ENCODE data around the gene TIGD1. TPM values are rescaled to one million over a fixed set of nuclear protein-coding genes. Genes with fewer than 3 reads are reported as not detected.

TIGD1 gene
- total and polyA plus RNA-seq, 2 of the 13 experiments (the other 11 are each of a cell fraction or from before 2014, with no cell fraction given): 3.5 to 9.5 TPM

GRCh38 chr2:232550354-232551249 lies at the start of gene TIGD1, which contains the start of gene EIF4E2 (continued):
- TF ChIP-seq ZNF704 (CRISPR knock-in tag; IDR thresholded peaks at IDR 0.05; ENCODE audit: borderline replicate concordance) (peak; percentile 96), NFE2L2 (IDR thresholded peaks at IDR 0.05; ENCODE audit: low read length) (no peak), MTERF4 (CRISPR knock-in tag; IDR thresholded peaks at IDR 0.05) (peak; percentile 100), SSRP1 (CRISPR knock-in tag; IDR thresholded peaks at IDR 0.05) (no peak), ZNF839 (CRISPR knock-in tag; IDR thresholded peaks at IDR 0.05; ENCODE audit: borderline replicate concordance) (peak; percentile 83), ATAD3A (CRISPR knock-in tag; IDR thresholded peaks at IDR 0.05) (no peak), BRD4 (CRISPR knock-in tag; IDR thresholded peaks at IDR 0.05) (peak; percentile 99), TCF12 (IDR thresholded peaks at IDR 0.05) (no peak), TCF12 (CRISPR knock-in tag; IDR thresholded peaks at IDR 0.05) (peak; percentile 90), GPBP1L1 (CRISPR knock-in tag; IDR thresholded peaks at IDR 0.05) (no peak), ZFP41 (CRISPR knock-in tag; IDR thresholded peaks at IDR 0.05; ENCODE audit: borderline replicate concordance) (peak; percentile 99), ZNF383 (CRISPR knock-in tag; IDR thresholded peaks at IDR 0.05; ENCODE audit: borderline replicate concordance) (0 out of 2 replicates have a peak, but pooled peaks have one; percentile 87), ZMYM2 (CRISPR knock-in tag; IDR thresholded peaks at IDR 0.05) (no peak; the same call in none of the 2 replicates), NR2F2 (IDR thresholded peaks at IDR 0.05; ENCODE audit: borderline replicate concordance, low read depth) (0 out of 2 replicates have a peak, but pooled peaks have one; percentile 20), SCMH1 (CRISPR knock-in tag; IDR thresholded peaks at IDR 0.05; ENCODE audit: borderline replicate concordance) (no peak), CBFB (CRISPR knock-in tag; IDR thresholded peaks at IDR 0.05) (peak; percentile 97), SP1 (IDR thresholded peaks at IDR 0.05) (no peak), SP1 (CRISPR knock-in tag; IDR thresholded peaks at IDR 0.05) (peak; percentile 83), SP140L (CRISPR knock-in tag; IDR thresholded peaks at IDR 0.05; ENCODE audit: borderline replicate concordance) (peak; percentile 95), KLF9 (CRISPR knock-in tag; IDR thresholded peaks at IDR 0.05; ENCODE audit: low read depth) (peak; percentile 64), FOXO1 (CRISPR knock-in tag; IDR thresholded peaks at IDR 0.05) (peak; percentile 91), HMGA1 (CRISPR knock-in tag; conservative IDR thresholded peaks at IDR 0.05) (no peak), ZBTB8A (CRISPR knock-in tag; IDR thresholded peaks at IDR 0.05; ENCODE audit: borderline replicate concordance, low read depth) (peak; percentile 95), ISL2 (CRISPR knock-in tag; IDR thresholded peaks at IDR 0.05) (peak; percentile 92), ZNF225 (CRISPR knock-in tag; IDR thresholded peaks at IDR 0.05) (peak; percentile 99), MEIS2 (CRISPR knock-in tag; IDR thresholded peaks at IDR 0.05) (peak; percentile 98), ZNF616 (CRISPR knock-in tag; IDR thresholded peaks at IDR 0.05; ENCODE audit: low read depth) (peak; percentile 98; the same call in 1 of the 2 replicates), RFX3 (CRISPR knock-in tag; IDR thresholded peaks at IDR 0.05) (no peak)
